Neutrophil (primary cell): ENCODE measurements around the gene FAM184A.

Experiments used
- H3K27ac ChIP-seq: fragments of 200-600 bp; sonication (generic); 2 replicates; pipeline ENCODE4 v1.5.1; 2016; ENCODE audit warnings: mild to moderate bottlenecking, moderate library complexity
- H3K27me3 ChIP-seq: fragments of 200-600 bp; sonication (generic); 2 replicates; pipeline ENCODE4 v1.6.0; 2016; ENCODE audit warnings: mild to moderate bottlenecking
- H3K36me3 ChIP-seq: fragments of 200-600 bp; sonication (generic); 2 replicates; pipeline ENCODE4 v1.5.1; 2017
- H3K4me1 ChIP-seq, 2 experiments: fragments of 200-600 bp in 1 of 2; sonication (generic) in 1 of 2; 1 replicate in 1 of 2; 2 replicates in 1 of 2; pipeline versions ENCODE4 v1.5.1 to v1.6.1; 2013 to 2016; ENCODE audit warnings: low read depth in 1 of 2, low read length in 1 of 2, mild to moderate bottlenecking in 1 of 2, moderate library complexity in 1 of 2; ENCODE audit not compliant: control insufficient read depth in 1 of 2, insufficient read depth in 1 of 2
- H3K4me3 ChIP-seq, 2 experiments: fragments of 200-600 bp in 1 of 2; sonication (generic) in 1 of 2; 1 replicate in 1 of 2; 2 replicates in 1 of 2; pipeline ENCODE4 v1.5.1; 2013 to 2016; ENCODE audit warnings: low read depth in 1 of 2, low read length in 1 of 2, mild to moderate bottlenecking in 1 of 2, moderate library complexity in 1 of 2
- H3K9me3 ChIP-seq: fragments of 200-600 bp; sonication (generic); 2 replicates; pipeline ENCODE4 v1.5.1; 2016
- TF ChIP-seq, protein P1 (sequence below): fragments of 200-600 bp; sonication (generic); IDR thresholded peaks from 2 replicates; pipeline ENCODE4 v1.5.1; 2016; ENCODE audit warnings: antibody characterized with exemption

Gene FAM184A

GRCh38 chr6:118952683-118953082 is 125.8 kb downstream of the FAM184A start:
- Histone ChIP-seq H3K4me3 (no peak overlapping the region), H3K4me1 (no peaks in the 10 kb centered on the region), H3K27me3 (no peaks in the 10 kb centered on the region), H3K9me3 (no peaks in the 10 kb centered on the region), H3K27ac (no peak overlapping the region), H3K36me3 (no peaks in the 10 kb centered on the region)
- TF ChIP-seq, protein P1, sequence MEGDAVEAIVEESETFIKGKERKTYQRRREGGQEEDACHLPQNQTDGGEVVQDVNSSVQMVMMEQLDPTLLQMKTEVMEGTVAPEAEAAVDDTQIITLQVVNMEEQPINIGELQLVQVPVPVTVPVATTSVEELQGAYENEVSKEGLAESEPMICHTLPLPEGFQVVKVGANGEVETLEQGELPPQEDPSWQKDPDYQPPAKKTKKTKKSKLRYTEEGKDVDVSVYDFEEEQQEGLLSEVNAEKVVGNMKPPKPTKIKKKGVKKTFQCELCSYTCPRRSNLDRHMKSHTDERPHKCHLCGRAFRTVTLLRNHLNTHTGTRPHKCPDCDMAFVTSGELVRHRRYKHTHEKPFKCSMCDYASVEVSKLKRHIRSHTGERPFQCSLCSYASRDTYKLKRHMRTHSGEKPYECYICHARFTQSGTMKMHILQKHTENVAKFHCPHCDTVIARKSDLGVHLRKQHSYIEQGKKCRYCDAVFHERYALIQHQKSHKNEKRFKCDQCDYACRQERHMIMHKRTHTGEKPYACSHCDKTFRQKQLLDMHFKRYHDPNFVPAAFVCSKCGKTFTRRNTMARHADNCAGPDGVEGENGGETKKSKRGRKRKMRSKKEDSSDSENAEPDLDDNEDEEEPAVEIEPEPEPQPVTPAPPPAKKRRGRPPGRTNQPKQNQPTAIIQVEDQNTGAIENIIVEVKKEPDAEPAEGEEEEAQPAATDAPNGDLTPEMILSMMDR, result no peak

DNA sequence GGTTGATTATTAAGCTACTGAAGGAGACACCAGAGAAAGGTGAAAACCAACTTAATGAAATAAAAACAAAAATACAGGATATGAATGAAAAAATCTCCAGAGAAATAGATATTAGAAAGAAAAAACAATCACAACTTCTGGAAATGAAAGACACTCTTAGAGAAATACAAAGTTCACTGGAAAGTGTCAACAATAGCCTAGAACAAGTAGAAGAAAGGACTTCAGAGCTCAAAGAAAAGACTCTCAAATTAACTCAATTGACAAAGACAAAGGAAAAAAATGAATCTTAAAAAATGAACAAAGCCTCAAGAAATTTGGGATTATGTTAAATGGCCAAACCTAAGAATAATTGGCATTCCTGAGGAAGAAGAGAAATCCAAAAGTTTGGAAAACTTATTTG is 133.2 kb downstream of the FAM184A start:
- Histone ChIP-seq H3K27ac (no peak overlapping the region), H3K4me3 (no peak overlapping the region), H3K9me3 (no peaks in the 10 kb centered on the region), H3K36me3 (no peaks in the 10 kb centered on the region), H3K4me1 (no peaks in the 10 kb centered on the region), H3K27me3 (no peaks in the 10 kb centered on the region)
- TF ChIP-seq, protein P1, result no peak

- no peak overlapping the region for H3K27ac ChIP-seq
- peaks cover 0 to 1% of the 10 kb centered on the region in 2 experiments for H3K4me1 ChIP-seq
- H3K4me3 ChIP-seq, result no peak overlapping the region
- H3K27me3 ChIP-seq, result no peaks in the 10 kb centered on the region
- TF ChIP-seq, protein P1, result no peak
- no peaks in the 10 kb centered on the region for H3K36me3 ChIP-seq
- no peaks in the 10 kb centered on the region for H3K9me3 ChIP-seq
Observed at GRCh38 chr6:118940770-118941169, 137.7 kb downstream of the FAM184A start.

DNA sequence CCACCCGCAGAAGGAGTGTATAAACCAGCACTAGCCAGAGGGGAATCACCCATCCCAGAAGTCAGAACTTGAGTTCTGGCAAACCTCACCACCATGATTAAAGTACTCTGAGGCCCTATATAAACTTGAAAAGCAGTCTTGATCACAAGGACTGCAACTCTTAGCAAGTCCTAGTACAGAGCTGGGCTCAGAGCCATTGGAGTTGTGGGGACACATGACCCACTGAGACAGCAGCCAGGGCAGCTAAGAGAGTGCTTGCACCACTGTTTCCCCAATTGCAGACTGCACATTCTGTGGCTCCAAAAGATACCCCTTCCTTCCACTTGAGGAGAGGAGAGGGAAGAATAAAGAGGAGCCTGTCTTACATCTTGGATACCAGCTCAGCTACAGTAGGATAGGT is 138.8 kb downstream of the FAM184A start:
- Histone ChIP-seq H3K9me3 (no peaks in the 10 kb centered on the region), H3K4me1 (peaks cover 3 to 10% of the 10 kb centered on the region in 2 experiments), H3K27me3 (no peaks in the 10 kb centered on the region), H3K27ac (no peak overlapping the region), H3K4me3 (no peak overlapping the region), H3K36me3 (no peaks in the 10 kb centered on the region)
- TF ChIP-seq, protein P1, result no peak

- peaks cover 11% of the 10 kb centered on the region for H3K36me3 ChIP-seq
- H3K9me3 ChIP-seq, result no peaks in the 10 kb centered on the region
- no peak overlapping the region for H3K4me3 ChIP-seq
- TF ChIP-seq, protein P1, result no peak
- no peak overlapping the region for H3K27ac ChIP-seq
- no peaks in the 10 kb centered on the region for H3K27me3 ChIP-seq
- peaks cover 11 to 14% of the 10 kb centered on the region in 2 experiments for H3K4me1 ChIP-seq
Observed at GRCh38 chr6:118935978-118936703, 142.3 kb downstream of the FAM184A start.
